Testis (tissue), 3 donors: ENCODE measurements around the gene USP49. TPM values are rescaled to one million over a fixed set of nuclear protein-coding genes. Genes with fewer than 3 reads are reported as not detected.
A peak's percentile ranks its signal among the peaks of the same experiment; 100 is the strongest.

Source experiments
- DNase-seq: peaks from one replicate; pipeline ENCODE4 v3.0.0-alpha.2; 2019
- H3K27ac ChIP-seq, 2 donors: fragments of 200-600 bp; sonication (generic); one replicate each; pipeline ENCODE4 v1.5.1; 2019
- H3K27me3 ChIP-seq: fragments of 200-600 bp; sonication (generic); one replicate; pipeline ENCODE4 v1.5.1; 2019
- H3K36me3 ChIP-seq: fragments of 200-600 bp; sonication (generic); one replicate; pipeline ENCODE4 v1.5.1; 2017; ENCODE audit warnings: low read depth; ENCODE audit errors: missing control alignments
- H3K4me1 ChIP-seq: fragments of 200-600 bp; sonication (generic); one replicate; pipeline ENCODE4 v1.5.1; 2019
- H3K4me3 ChIP-seq, 2 donors: fragments of 200-600 bp; sonication (generic); one replicate each; pipeline ENCODE4 v1.5.1; 2017 to 2019
- H3K9me3 ChIP-seq: fragments of 200-600 bp; sonication (generic); one replicate; pipeline ENCODE4 v1.5.1; 2017
- POLR2A ChIP-seq: fragments of 450-650 bp; IDR thresholded peaks from one replicate; pipeline ENCODE4 v1.6.1; 2017; ENCODE audit warnings: antibody characterized with exemption, mild to moderate bottlenecking, moderate library complexity
- WGBS, 2 donors: methylation state at CpG; one replicate each; pipeline ENCODE4 v1.1.5; 2018; 5-methylcytosine and 5-hydroxymethylcytosine counted together
- intact Hi-C: fragments of 100-400 bp; cut with DNase I; formaldehyde crosslinking; loops from one replicate; pipeline ENCODE4 v1.15.1; 2023; ENCODE audit warnings: low total_unique reads
- polyA plus RNA-seq: library from polyadenylated mRNA; stranded (reverse); fragments of 350-450 nt; fragmentation: Illumina TruSeq; extraction: RNeasy Lipid Tissue Mini Kit (QIAGEN cat#74804); gene quantifications from one replicate; pipeline ENCODE4 v1.2.3, GENCODE V29; 2014; ENCODE audit warnings: low read depth, low replicate concordance; ENCODE audit not compliant: insufficient read depth
- total RNA-seq, 2 donors: library from RNA; depleted of rRNA; stranded (reverse); fragments of >200 nt; gene quantifications; one replicate each; pipeline ENCODE4 v1.2.3, GENCODE V29; 2016
- TF ChIP-seq, protein P1 (sequence below), 3 experiments: fragments of 450-650 bp in 2 of 3; fragments of 200-600 bp in 1 of 3; sonication (generic) in 1 of 3; IDR thresholded peaks; one replicate each; pipeline ENCODE4 v1.5.1; 2016 to 2019; ENCODE audit warnings: antibody characterized with exemption in 3 of 3, mild to moderate bottlenecking in 2 of 3, moderate library complexity in 1 of 3

Gene USP49
- total and polyA plus RNA-seq, 3 donors from 2014 or later = 9.3 to 26.3 (median 19.7) TPM

DNA sequence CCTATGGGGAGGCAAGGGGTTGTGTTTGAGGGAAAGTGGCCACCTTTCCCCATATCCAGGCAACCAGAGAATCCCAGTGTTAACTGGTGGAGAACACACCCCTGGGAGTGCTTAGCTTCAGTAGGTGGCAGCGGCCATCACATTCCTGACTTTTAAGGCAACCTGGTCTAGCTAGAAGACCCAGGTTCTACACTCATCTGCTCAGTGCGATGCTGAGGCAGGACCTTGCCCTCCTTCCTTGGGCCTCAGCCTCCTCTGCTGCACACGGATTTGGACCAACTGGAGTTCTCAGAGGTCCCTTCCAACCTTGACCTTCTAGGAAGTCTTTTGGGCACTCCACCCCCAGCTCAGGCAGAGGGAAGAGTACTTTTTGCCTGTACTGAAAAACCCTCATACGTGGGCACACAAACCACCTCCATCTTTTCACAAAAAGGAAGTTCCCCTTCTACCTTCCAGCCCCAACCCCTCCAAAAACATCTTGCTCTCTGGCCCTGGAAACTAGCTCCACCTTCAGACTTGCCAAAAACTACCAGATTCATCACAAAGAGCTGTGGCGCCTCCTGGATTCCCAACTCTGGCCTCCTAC is 43.5 kb upstream of the USP49 start:
- Histone ChIP-seq H3K27ac (peak overlapping the region; percentile 53 to 57), H3K4me3 (no peak overlapping the region), H3K27me3 (no peaks in the 10 kb centered on the region), H3K36me3 (no peaks in the 10 kb centered on the region), H3K9me3 (no peaks in the 10 kb centered on the region), H3K4me1 (peaks cover 36% of the 10 kb centered on the region)
- intact Hi-C loops = loop anchor here (5.0 kb wide), 1 partner anchor 104 kb away; no protein-coding TSS in a partner anchor
- WGBS, 2 donors = 41 to 60% methylated on average over 5 of the region's 5 CpGs
- no peak for DNase-seq
- TF ChIP-seq POLR2A = no peak
- TF ChIP-seq, protein P1, sequence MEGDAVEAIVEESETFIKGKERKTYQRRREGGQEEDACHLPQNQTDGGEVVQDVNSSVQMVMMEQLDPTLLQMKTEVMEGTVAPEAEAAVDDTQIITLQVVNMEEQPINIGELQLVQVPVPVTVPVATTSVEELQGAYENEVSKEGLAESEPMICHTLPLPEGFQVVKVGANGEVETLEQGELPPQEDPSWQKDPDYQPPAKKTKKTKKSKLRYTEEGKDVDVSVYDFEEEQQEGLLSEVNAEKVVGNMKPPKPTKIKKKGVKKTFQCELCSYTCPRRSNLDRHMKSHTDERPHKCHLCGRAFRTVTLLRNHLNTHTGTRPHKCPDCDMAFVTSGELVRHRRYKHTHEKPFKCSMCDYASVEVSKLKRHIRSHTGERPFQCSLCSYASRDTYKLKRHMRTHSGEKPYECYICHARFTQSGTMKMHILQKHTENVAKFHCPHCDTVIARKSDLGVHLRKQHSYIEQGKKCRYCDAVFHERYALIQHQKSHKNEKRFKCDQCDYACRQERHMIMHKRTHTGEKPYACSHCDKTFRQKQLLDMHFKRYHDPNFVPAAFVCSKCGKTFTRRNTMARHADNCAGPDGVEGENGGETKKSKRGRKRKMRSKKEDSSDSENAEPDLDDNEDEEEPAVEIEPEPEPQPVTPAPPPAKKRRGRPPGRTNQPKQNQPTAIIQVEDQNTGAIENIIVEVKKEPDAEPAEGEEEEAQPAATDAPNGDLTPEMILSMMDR (IDR thresholded peaks at IDR 0.05) = no peak

DNA sequence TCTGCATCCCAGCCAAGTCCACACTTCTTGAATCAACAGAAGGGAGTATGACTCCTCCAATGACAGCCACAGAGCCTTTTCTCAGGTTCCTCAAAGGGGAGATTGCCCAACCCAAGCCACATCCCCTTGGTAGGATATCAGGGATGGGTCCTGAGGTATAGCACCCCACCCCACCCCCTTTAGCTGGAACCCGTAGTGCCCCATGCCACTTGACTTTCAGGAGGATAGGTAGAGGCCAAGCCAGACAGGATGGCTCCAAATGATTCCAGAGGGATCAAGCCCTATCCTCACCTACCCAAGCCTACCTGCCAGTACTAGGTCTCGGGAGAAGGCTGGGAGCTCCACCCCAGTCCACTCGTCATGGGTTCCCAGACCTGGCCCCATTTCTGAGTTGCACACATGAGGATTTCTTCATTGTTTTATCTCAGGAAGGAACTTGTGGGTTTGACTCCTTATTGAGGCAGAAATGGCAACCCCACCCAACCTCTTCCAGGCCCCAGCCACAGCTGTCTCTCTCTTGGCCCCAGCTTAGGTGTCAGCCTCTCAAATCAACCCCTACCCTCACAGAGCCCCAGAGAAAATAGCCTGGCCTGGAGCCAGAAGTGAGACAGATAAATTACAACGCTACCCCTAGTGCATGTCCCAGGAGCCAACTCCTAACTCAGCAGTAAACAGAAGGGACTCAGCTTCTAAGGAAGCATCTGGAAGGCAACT is 42.8 kb upstream of the USP49 start:
- H3K36me3 ChIP-seq = no peaks in the 10 kb centered on the region
- DNase-seq = no peak
- H3K4me1 ChIP-seq = peaks cover 36% of the 10 kb centered on the region
- H3K4me3 ChIP-seq = no peak overlapping the region
- TF ChIP-seq, protein P1 (IDR thresholded peaks at IDR 0.05) = no peak
- no peak for TF ChIP-seq POLR2A
- intact Hi-C loops = loop anchor here (5.0 kb wide), 1 partner anchor 104 kb away; no protein-coding TSS in a partner anchor
- H3K27me3 ChIP-seq = no peaks in the 10 kb centered on the region
- H3K27ac ChIP-seq = peak overlapping the region in 1 of 2 donors; percentile 57
- WGBS, 2 donors = 63 to 64% methylated on average over 4 of the region's 4 CpGs
- no peaks in the 10 kb centered on the region for H3K9me3 ChIP-seq

DNA sequence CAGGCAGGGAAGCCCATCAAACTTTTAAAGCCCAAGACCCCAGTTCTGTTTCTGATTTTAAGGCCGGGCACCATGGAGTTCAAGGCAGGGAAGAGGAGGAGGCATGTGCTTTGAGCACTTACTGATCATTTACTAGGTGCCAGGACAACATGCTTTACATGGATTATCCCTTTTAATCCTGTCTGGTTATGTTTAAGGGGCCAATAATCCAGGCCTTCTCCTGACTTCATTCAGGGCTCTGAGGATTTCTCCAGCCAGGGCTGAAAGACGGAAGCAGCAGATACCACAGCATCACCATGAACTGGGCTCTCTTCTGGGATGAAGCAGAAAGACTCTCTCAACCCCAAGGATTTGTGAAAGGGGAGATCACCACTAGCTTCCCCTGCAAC is 42.3 kb upstream of the USP49 start:
- no peaks in the 10 kb centered on the region for H3K36me3 ChIP-seq
- H3K27ac ChIP-seq = no peak overlapping the region
- no peak for DNase-seq
- WGBS, 2 donors = 54 to 71% methylated on average over 2 of the region's 2 CpGs
- H3K4me1 ChIP-seq = peaks cover 36% of the 10 kb centered on the region
- H3K9me3 ChIP-seq = no peaks in the 10 kb centered on the region
- H3K4me3 ChIP-seq = no peak overlapping the region
- intact Hi-C loops = loop anchor here (5.0 kb wide), 1 partner anchor 105 kb away; no protein-coding TSS in a partner anchor
- no peaks in the 10 kb centered on the region for H3K27me3 ChIP-seq
- TF ChIP-seq POLR2A = no peak
- TF ChIP-seq, protein P1 (IDR thresholded peaks at IDR 0.05) = no peak

DNA sequence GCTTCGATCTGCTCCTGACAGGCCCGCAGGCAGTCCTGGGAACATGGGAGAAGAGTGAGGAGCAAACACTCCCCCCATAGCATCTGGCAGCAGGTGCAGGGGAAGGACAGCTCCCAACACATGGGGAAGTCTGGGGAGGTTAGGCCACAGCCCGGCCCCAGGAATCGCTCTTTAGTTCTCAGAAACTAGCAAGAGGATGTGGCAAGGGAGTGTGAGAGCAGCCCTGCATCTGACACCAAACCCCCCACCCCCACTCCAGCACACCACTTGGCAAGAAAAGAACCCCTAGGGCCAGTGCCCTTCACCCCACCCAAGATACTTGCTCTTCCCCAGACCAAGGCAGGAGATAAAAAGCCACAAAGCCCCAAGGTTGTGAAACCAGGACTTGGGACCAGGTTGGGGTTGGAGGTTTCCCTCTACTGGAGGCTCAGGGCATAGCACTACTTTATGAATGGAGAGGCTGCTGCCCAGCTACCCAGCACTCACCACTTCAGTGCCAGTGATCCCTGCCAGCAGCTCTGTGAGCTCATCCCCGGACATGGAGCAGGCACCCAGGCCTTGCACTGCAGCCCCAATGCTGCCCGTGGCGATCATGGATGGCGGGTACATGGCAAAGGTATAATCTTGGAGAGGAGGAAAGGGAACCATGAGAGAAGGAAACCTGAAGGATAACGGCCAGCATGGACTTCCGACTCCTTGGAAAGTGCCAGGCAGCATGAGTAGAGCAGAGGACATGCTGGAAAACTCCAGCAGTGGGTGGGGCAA is 41.1 kb upstream of the USP49 start:
- no peaks in the 10 kb centered on the region for H3K36me3 ChIP-seq
- DNase-seq = peak; percentile 80
- no peak overlapping the region for H3K4me3 ChIP-seq
- 55 to 59% methylated on average over 7 to 10 of the region's 10 CpGs for WGBS, 2 donors
- intact Hi-C loops = loop anchor here (5.0 kb wide), 1 partner anchor 106 kb away; no protein-coding TSS in a partner anchor
- peaks cover 31% of the 10 kb centered on the region for H3K4me1 ChIP-seq
- H3K9me3 ChIP-seq = no peaks in the 10 kb centered on the region
- no peak overlapping the region for H3K27ac ChIP-seq
- H3K27me3 ChIP-seq = no peaks in the 10 kb centered on the region
- TF ChIP-seq, protein P1 (IDR thresholded peaks at IDR 0.05) = peak; percentile 62 to 72 (median 69)
- no peak for TF ChIP-seq POLR2A
